ENCODE results near the gene HES4.

HES4 gene, protein sequence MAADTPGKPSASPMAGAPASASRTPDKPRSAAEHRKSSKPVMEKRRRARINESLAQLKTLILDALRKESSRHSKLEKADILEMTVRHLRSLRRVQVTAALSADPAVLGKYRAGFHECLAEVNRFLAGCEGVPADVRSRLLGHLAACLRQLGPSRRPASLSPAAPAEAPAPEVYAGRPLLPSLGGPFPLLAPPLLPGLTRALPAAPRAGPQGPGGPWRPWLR

DNA sequence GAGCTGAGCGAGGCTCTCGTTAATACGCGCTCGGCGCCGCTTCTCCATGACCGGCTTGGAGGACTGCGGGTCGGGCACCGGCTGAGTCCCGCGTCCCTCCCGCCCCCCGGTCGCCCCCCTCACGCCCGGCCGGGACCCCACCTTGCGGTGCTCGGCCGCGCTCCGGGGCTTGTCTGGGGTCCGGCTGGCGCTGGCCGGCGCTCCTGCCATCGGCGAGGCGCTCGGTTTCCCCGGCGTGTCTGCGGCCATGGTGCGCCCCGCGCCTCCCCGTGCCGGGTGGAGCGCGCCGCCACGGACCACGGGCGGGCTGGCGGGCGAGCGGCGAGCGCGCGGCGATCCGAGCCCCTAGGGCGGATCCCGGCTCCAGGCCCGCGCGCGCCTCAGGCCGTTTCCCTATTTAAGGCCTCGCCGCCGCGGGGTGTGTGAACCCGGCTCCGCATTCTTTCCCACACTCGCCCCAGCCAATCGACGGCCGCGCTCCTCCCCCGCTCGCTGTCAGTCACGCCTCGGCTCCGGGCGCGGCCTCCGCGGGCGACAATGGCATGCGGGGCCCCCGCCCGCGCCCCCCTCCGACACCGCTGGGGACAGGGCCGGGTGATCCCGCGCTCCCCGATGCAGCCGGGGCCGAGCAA is at the start of gene HES4:
HES4 (minus strand) TSS at position 373 of the 632 bp plus-strand sequence; CDS start at position 249, 124 bp downstream.
- DNase-seq = peak; percentile 69

DNA sequence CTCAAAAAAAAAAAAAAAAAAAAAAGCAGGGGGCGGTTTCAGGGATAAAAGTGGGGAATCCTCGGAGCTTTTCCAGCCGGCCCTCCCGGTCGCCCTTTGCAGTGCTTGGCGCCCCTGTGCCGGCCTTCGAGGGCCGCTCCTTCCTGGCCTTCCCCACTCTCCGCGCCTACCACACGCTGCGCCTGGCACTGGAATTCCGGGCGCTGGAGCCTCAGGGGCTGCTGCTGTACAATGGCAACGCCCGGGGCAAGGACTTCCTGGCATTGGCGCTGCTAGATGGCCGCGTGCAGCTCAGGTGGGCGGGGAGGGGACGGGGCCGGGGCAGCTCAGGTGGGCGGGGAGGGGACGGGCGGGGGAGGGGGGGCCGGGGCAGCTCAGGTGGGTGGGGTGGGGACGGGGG is 48.9 kb upstream of the HES4 start:
- no peak for DNase-seq

DNA sequence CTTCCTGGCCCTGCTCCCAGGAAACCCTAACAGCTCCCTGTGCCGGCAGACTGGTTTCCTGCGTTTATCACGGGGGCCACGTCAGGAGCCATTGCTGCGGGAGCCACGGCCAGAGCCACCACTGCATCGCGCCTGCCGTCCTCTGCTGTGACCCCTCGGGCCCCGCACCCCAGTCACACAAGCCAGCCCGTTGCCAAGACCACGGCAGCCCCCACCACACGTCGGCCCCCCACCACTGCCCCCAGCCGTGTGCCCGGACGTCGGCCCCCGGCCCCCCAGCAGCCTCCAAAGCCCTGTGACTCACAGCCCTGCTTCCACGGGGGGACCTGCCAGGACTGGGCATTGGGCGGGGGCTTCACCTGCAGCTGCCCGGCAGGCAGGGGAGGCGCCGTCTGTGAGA is 48.1 kb upstream of the HES4 start:
- no peak for DNase-seq

DNA sequence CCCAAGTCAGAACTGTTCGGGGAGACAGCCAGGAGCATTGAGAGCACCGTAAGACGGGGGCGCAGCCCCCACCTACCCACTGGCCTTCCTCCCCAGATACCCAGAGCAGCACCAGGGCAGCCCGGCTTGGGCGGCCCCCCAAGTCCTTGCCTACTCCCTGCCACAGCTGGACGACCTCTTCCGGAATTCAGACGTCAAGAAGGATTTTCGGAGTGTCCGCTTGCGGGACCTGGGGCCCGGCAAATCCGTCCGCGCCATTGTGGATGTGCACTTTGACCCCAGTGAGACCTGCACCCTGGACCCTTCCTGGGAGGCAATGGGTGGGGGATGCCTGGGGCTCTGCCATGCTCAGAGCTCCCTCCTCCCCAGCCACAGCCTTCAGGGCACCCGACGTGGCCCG is 47.5 kb upstream of the HES4 start:
- DNase-seq = no peak

DNA sequence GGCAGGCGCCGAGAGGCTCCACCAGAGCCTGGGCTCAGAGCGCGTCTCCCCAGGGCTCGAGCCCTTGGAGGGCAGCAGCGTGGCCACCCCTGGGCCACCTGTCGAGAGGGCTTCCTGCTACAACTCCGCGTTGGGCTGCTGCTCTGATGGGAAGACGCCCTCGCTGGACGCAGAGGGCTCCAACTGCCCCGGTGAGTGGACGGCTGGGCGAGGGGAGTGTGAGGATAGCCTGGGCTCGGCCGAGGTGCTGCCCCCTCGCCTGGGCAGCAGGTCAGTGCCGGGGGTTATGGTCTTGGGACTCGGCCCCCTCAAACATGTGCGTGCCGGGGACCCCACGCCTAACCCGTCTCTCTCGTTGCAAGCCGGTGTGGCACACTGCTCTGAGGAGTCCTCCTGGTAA is 46.9 kb upstream of the HES4 start:
- no peak for DNase-seq

DNA sequence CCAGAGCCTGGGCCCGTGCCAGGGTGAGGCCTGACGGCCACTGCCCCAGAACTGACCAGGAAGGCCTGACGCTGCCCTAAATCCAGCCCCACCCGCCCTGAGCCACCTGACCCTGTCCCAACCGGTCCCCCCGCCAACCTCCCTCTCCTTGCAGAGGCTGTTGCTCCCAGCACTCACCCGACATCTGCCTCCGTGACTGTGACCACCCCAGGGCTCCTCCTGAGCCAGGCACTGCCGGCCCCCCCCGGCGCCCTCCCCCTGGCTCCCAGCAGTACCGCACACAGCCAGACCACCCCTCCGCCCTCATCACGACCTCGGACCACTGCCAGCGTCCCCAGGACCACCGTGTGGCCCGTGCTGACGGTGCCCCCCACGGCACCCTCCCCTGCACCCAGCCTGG is 46.3 kb upstream of the HES4 start:
- no peak for DNase-seq

DNA sequence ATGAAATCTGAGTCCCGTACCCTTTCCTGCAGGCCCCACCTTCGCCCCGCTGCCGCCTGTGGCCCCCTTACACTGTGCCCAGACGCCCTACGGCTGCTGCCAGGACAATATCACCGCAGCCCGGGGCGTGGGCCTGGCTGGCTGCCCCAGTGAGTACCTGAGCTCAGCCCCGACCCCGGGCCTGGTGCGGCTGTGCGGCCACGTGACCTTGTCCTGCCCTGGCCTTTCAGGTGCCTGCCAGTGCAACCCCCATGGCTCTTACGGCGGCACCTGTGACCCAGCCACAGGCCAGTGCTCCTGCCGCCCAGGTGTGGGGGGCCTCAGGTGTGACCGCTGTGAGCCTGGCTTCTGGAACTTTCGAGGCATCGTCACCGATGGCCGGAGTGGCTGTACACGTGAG is 45.2 kb upstream of the HES4 start:
- DNase-seq = no peak

DNA sequence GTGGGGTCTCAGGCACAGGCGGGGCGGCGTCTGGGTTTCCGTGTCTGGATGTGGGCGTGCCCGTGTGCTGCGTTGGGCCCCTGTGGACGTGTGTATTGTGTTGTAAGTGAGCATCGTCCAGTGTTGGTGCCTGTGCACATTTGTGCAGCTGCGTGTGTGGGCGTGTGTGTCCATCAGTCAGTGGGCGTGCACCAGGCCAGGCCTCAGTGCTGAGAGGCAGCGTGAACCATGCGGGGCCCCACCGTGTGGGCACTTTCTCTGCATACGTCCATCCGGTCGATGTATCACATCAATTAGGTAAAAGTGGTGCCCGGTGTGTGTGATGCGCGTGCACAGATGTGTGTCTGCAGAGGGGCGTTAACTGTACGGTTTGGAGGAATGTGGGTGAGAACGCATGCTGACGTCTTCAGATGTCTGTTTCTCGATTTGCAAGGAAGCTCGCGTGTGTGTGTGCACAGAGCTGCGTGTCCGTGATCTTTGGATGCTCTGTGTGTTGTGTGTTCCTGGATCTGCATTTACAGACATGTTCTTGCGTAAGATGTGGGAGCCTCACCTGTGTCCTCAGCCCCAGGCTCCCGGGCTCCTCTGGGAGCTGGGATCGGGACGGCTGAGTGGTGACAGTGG is 44.7 kb upstream of the HES4 start:
- DNase-seq = no peak

DNA sequence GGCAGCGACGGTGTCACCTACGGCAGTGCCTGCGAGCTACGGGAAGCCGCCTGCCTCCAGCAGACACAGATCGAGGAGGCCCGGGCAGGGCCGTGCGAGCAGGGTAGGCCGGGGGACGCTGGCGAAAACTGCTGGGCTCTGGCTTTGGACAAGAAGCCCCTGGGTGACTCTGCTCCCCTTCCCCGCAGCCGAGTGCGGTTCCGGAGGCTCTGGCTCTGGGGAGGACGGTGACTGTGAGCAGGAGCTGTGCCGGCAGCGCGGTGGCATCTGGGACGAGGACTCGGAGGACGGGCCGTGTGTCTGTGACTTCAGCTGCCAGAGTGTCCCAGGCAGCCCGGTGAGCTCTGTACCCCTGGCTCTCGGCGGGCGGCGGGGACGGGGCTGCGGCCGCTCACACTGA is 44.0 kb upstream of the HES4 start:
- no peak for DNase-seq

DNA sequence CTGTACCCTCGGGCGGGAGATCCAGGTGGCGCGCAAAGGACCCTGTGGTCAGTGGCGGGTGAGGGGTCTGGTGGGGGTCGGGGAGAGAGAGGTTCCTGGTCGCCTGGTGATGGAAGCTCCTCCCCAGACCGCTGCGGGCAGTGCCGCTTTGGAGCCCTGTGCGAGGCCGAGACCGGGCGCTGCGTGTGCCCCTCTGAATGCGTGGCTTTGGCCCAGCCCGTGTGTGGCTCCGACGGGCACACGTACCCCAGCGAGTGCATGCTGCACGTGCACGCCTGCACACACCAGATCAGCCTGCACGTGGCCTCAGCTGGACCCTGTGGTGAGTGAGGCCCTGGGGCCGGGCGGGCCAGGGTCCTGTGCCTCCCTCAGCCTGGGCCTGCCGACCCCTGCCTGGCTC is 43.5 kb upstream of the HES4 start:
- DNase-seq = no peak

DNA sequence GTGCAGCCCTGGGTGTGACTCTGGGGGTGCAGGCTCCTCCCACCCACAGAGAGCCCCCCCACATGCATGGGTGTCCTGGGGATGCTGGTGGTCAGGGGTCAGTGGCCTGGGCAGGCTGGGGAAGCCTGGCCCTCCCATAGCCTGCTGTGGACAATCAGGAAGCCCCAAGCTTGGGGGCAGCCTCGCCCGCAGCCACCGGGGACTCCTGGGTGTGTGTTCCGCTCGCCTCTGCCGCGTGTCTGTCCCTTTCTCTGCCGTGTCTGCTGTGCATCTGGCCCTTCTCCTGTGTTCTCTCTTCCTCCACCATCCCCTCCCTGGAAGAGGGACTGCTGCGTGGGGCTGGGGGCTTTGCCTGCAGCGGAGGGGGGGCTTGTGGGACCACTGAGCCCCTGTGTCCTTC is 42.9 kb upstream of the HES4 start:
- no peak for DNase-seq

DNA sequence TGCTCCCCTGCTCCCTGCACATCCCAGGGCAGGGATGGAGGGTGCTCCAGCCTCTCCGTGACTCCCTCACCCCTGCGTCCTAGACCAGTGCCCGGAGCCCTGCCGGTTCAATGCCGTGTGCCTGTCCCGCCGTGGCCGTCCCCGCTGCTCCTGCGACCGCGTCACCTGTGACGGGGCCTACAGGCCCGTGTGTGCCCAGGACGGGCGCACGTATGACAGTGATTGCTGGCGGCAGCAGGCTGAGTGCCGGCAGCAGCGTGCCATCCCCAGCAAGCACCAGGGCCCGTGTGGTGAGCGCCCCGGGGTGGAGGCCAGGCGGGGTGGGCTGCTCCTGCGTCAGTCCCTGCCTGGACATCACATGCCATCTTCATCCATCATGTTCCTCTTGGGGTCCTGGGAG is 42.0 kb upstream of the HES4 start:
- no peak for DNase-seq

DNA sequence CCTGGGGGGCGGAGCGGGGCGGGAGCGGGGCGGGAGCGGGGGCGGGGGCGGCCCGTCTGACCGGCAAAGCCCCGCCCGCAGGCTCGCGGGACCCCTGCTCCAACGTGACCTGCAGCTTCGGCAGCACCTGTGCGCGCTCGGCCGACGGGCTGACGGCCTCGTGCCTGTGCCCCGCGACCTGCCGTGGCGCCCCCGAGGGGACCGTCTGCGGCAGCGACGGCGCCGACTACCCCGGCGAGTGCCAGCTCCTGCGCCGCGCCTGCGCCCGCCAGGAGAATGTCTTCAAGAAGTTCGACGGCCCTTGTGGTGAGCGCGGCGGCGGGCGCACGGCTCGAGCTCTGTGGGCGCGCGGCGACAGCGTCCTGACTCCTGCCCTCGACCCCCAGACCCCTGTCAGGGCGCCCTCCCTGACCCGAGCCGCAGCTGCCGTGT is 41.2 kb upstream of the HES4 start:
- DNase-seq = no peak

DNA sequence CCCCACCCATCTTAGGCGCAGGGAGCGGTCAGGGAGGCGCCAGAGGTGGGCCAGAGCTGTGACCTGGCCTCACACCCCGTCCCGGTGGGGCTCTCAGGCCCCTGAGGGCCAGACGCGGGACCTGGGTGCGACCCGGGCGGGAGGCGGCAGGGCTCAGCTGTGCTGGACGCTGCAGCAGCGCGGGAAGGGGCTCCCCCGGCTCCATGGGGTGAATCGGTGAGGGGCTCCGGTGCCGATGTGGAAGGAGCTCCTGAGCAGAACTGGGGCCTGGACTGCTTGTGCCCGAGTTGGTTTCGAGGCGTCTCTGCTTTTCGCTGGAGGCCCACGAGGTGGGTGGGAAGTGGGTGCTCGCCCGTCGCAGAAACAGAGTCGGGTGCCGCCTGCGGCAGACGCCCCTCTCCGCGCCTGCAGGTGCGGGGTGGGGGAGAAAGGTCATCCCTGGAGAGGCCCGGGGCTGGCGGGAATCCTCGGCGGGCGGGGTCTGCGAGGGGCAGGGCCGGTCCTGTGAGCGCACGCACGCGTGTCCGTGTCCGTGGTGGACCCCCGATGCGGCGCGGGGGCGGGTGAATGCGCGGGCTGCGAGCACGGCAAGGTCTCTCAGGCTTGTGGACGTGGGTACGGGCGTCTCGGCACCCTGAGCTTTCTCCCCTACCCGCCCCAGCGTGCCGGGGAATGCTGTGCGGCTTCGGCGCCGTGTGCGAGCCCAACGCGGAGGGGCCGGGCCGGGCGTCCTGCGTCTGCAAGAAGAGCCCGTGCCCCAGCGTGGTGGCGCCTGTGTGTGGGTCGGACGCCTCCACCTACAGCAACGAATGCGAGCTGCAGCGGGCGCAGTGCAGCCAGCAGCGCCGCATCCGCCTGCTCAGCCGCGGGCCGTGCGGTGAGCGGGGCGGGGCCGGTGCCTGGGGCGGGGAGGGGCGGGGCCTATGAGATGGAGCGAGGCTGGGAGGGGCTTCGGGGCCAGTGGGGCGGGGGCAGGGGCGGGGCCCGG is 40.4 kb upstream of the HES4 start:
- peak; percentile 72 for DNase-seq

DNA sequence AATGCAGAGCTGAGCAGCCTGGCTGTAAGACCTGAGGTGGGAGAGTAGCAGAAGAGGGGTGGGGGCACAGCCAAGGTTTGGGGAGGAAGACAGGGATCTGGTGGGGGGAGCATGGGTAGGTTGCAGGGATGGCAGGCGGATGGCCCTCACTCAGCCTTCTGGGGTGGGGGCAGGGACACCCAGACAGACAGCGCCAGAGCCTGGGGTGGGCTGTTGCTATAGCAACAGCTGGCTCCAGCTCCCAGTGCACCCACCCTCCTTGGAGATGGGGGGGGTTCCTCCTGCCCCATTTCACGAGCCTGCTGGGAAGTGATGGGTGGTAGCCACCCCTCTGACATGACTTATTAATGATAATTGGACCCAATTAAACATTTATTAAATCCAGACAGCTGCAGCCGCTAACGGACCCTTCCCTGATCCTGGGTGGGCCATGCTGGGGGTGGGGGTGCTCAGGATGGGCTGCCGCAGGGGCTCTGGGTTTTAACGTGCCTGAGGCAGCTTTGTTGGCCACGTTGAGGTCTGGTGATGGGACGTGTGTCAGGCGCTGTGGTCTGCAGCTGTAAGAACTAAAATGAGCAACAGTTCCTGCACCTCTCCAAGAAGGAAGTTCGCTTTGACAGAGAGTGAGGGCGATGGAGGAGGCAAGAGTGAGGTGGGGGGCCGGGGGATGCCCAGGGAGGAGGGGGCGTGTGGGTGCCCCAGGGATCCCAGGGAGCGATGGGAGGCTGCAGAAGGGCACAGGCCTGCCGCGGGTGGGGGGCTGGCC is 39.4 kb upstream of the HES4 start:
- DNase-seq = no peak

DNA sequence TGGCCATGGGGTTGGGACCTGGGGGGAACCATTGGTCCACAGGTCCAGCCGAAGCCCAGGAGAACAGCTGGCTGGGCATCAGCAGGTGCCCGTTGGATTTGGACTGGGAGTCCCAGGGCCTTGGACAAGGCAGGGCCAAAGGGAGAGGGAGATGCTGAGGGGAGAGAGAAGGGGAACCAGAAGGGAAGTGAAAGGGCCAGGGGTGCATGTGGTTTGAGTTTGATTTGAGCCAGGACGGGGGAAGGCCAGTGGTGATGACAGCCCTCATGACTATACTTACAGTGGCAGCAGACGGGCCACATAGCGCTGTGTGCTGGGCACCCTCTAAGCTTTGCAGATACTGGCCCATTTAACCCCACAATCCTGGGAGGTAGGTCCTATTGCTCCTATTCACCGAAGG is 38.8 kb upstream of the HES4 start:
- no peak for DNase-seq

DNA sequence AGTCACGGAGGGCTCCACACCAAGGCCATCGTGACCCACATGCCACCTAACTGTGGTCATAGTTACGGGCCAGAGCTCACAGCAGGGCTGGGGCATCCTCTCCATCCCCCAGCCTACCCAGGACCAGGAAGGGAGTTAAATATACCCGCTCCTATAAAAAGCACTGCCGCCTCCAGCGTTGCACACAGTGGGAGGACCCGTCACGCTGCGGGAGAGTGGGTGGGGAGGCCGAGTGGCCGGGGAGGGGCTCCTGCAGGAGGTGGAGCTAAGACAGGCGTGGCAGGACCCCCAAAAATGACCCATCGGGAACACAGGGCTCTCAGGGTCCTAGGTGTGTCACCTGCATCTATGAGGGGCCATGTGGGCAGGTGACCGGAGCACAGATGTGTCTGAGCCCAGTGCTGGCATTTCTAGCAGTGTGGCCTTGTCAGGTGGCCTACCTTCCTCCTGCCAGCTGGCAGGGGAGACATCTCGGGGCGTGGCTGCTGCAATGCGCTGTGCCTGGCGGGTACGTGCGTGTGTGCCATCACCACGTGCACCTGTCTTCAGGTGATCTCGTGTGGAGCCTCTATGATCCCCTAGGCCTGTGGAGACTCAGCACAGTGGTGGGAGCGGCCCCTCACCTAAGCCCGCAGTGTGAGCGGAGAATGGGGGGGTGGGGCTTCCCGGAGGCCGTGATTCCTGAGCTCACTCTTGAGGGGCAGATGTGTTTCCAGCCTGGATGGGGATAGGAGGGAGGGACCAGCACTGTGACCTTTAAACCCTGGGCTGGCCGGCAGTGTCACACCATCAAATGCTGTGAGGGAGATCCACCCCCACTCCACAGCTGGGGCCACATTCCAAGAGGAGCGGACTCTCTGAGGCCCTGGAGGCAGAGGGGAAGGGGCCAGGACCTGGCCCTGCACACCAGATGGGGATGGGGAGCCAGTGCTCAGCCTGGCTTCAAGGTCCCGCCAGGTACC is 37.8 kb upstream of the HES4 start:
- no peak for DNase-seq

DNA sequence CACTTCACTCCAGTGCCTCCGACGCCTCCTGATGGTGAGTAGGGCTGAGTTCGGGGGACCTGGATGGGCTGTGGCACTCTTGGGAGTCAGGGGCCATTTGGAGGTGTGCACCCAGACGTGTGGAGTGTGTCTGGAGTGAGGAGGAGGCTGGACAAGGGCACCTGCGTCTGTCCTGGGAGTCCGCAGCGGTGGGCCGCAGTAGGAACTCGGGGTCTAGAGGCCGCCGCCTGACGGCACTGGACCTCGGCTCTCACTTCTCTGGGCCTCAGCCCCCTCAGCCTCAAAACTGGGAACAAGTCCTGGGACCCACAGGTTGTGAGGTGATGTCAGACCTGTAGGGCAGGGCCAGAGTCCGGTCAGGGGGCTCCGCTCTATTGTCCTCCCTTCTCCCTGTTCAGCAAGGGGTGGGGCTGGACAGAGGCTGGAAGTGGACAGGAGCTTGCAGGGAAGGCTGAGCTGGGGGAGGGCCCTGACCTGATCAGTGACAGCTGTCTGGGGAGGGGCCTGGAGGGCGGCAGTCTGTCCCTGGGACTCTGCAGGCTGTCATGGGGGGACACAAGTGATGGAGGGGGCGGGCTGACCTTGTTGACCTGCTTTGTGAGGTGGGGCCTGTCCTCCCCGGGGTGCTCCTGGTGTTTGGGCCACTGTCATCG is 35.5 kb upstream of the HES4 start:
- no peak for DNase-seq

DNA sequence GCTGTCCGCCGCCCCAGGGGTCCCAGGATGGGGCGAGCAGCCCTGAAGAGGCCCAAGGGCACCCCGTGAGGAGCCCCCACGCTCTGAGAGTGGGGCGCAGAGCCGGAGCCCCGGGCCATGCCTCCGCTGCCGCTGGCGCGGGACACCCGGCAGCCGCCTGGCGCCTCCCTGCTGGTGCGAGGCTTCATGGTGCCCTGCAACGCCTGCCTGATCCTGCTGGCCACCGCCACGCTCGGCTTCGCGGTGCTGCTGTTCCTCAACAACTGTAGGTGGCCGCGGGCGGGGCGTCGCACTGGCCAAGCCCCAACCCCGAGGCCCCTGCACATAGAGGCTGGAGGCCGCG is 34.5 kb upstream of the HES4 start:
- no peak for DNase-seq

DNA sequence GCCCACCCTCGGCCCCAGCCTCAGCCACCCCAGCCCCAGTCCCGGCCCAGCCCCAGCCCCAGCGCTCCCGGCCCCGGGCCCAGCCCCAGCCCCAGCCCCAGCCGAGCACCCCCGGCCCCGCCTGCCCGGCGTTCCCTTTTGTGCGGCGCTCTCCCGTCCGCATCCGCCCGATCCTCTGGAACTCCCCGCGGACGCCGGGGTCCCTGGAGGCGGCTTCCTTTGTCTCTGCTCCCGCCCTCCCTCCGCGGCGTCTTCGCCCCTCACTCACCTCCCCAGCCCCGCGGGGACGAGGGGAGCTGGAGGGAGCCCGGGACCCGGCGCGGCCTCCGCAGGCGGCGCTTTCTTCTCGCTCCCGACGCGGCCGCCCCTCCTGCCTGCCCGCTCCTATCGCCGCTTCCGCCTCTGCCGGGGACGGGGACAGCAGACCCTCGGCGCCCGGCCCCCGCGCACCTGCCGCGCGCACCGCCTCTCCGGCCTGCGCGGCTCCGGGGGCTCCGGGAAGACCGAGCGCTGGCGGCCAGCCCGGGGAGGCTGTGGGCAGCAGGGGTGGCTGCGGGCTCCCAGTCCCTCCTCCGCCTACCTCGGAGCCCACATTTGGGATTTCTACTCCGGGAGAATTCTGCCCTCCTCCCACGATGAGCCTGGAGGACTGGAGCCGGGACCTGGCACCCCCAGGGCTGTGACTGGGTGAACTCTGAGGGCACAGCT is 34.0 kb upstream of the HES4 start:
- peak; percentile 23 for DNase-seq
